ENCODE data around the gene GDPGP1. TPM values are rescaled to one million over a fixed set of nuclear protein-coding genes. Genes with fewer than 3 reads are reported as not detected.
A peak's percentile ranks its signal among the peaks of the same experiment; 100 is the strongest.
"Not testable (repeated sequence)": the region's sequence is repeated elsewhere in the genome, so short reads cannot be mapped to it uniquely, and the experiment has no call there.

Gene GDPGP1
- polyA plus RNA-seq, 2 donors, result 2.1 to 2.2 TPM

DNA sequence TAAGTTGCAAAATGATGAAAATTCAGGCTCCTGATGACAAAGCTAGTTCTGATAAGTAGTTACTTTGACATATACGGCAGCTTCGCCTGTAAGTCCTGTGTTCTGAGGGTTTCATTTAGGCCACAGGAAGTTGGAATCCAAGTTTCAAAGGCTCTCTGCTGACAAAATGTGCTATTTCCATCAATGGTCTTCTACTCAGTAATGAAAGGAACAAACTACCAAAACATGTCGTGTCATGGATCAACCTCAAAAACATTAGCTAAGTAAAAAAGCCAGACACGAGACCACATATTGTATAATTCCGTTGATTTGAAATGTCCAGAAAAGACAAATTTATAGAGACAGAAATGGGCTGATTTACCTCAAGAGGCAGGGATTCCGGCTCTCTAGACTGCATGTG lies 53.9 kb downstream of the GDPGP1 start:
- Histone ChIP-seq H3K9me3 (ENCODE audit: control insufficient read depth in 2 of 2, insufficient read depth in 1 of 2, low read depth in 1 of 2, low read length in 1 of 2) (no peaks in the 10 kb centered on the region), H3K4me3 (ENCODE audit: low read depth in 1 of 2, low read length in 2 of 2) (no peak overlapping the region), H3K27me3 (ENCODE audit: control insufficient read depth in 1 of 2, insufficient read depth in 2 of 2, low read length in 2 of 2) (no peaks in the 10 kb centered on the region), H3K4me1 (ENCODE audit: control insufficient read depth in 2 of 2, insufficient read depth in 2 of 2, low read length in 1 of 2) (peaks cover 0 to 3% of the 10 kb centered on the region in 2 donors), H3K36me3 (ENCODE audit: control insufficient read depth in 2 of 2, insufficient read depth in 2 of 2, low read length in 1 of 2) (no peaks in the 10 kb centered on the region), H3K27ac (ENCODE audit: low read depth in 2 of 2, low read length in 1 of 2) (no peak overlapping the region)
- WGBS, 2 donors, result 88 to 90% methylated on average over 6 of the region's 6 CpGs

DNA sequence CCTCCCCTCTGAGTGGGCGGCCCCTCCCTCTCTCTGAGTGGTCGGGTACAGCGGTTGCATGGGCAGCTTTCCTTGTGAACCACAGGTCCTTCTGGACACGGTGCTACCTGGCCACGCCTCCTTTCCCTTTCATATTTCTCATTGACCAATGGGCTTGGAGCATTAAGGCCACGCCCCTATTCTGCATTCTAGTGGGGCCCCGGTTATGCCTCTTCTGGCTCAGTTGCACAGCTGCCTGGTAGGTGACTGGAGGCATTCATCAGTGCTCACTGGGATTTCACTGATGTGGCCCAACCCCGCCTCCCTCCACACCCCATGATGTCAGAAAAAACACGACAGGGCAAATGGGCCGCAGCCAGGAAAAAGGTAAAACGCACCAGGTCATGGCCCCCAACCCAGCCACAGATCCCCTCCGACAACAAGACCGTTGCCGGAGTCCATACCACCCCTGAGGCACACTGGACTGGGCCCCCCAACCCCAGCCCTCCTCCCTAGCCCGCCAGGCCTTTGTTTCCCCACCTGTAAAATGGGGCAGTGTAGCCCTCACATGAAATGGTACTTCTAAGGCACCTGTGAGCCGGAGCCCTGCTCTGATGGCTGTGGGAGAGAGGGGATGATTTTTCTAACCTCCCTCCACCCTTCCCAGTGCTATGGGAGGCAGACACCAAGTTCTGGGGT lies 57.8 kb downstream of the GDPGP1 start:
- H3K4me1 ChIP-seq (ENCODE audit: control insufficient read depth in 2 of 2, insufficient read depth in 2 of 2, low read length in 1 of 2), result peaks cover 0 to 6% of the 10 kb centered on the region in 2 donors

DNA sequence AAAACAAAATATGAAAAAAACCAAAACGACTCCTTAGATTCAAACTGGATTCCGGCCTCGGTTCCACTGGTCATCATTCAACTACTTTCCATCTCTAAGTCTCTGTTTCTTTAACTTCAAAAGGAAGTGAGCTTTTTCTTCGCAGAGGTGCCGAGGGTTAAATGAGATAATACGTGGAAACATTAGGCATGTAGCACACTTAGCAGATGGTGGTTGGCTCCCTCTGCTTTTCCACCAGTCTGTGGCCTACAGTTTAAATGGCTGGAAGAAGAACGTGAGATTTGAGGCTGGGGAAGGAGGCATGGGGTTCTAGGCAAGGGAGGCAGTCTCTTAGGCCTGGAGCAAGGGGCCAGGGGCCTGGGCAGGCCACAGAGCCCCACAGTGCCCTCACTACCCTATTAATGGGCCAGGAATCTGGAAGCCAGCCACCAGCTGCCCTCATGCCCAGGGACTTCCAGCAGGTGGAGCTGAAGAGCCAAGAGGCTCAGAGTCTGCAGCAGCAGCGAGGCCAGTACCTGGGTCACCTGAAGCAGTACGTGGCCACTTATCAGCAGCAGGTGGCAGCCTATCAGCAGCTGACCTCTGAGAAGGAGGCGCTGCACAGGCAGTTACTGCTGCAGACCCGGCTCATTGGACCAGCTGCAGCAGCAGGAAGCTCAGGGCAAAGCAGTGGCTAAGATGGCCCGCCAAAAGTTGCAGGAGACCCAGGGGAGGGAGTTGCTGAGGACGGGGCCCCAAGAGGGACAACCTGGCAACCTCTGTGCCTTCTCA lies 59.2 kb downstream of the GDPGP1 start:
- not testable (repeated sequence) for H3K36me3 ChIP-seq (ENCODE audit: control insufficient read depth in 2 of 2, insufficient read depth in 2 of 2, low read length in 1 of 2); H3K4me1 ChIP-seq (ENCODE audit: control insufficient read depth in 2 of 2, insufficient read depth in 2 of 2, low read length in 1 of 2); H3K4me3 ChIP-seq (ENCODE audit: low read depth in 1 of 2, low read length in 2 of 2); H3K27me3 ChIP-seq (ENCODE audit: control insufficient read depth in 1 of 2, insufficient read depth in 2 of 2, low read length in 2 of 2); H3K9me3 ChIP-seq (ENCODE audit: control insufficient read depth in 2 of 2, insufficient read depth in 1 of 2, low read depth in 1 of 2, low read length in 1 of 2)
- WGBS, 2 donors, result 42 to 49% methylated on average over 13 of the region's 13 CpGs
- peak overlapping the region in 1 of 2 donors; percentile 4 for H3K27ac ChIP-seq (ENCODE audit: low read depth in 2 of 2, low read length in 1 of 2)

More for the DNA sequence above, 57.8 kb downstream of the GDPGP1 start:
- no peaks in the 10 kb centered on the region for H3K36me3 ChIP-seq (ENCODE audit: control insufficient read depth in 2 of 2, insufficient read depth in 2 of 2, low read length in 1 of 2)
- no peaks in the 10 kb centered on the region for H3K27me3 ChIP-seq (ENCODE audit: control insufficient read depth in 1 of 2, insufficient read depth in 2 of 2, low read length in 2 of 2)
- no peak overlapping the region for H3K4me3 ChIP-seq (ENCODE audit: low read depth in 1 of 2, low read length in 2 of 2)
- H3K9me3 ChIP-seq (ENCODE audit: control insufficient read depth in 2 of 2, insufficient read depth in 1 of 2, low read depth in 1 of 2, low read length in 1 of 2), result no peaks in the 10 kb centered on the region
- 73 to 74% methylated on average over 16 of the region's 16 CpGs for WGBS, 2 donors
- H3K27ac ChIP-seq (ENCODE audit: low read depth in 2 of 2, low read length in 1 of 2), result no peak overlapping the region

DNA sequence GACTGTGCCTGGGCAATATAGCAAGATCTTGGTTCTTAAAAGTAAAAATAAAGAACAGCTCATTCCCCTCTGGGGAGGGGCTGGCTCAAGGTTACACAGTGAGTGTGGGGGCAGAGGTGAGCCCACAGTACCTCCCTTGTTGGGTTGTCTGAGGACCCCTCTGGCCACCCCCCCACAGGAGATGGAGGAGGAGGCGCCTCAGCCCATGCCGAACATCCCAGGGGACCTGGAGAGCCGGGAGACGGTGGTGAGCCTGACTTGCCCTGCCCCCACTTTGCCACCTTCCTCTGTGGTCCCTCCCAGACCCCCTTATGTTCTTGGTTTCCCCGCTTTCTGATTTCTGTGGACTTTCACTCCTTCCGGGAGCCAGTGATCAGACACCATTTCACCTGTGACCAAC lies 60.1 kb downstream of the GDPGP1 start:
- Histone ChIP-seq H3K27ac (ENCODE audit: low read depth in 2 of 2, low read length in 1 of 2) (no peak overlapping the region), H3K4me1 (ENCODE audit: control insufficient read depth in 2 of 2, insufficient read depth in 2 of 2, low read length in 1 of 2) (peaks cover 0 to 6% of the 10 kb centered on the region in 2 donors), H3K9me3 (ENCODE audit: control insufficient read depth in 2 of 2, insufficient read depth in 1 of 2, low read depth in 1 of 2, low read length in 1 of 2) (no peaks in the 10 kb centered on the region), H3K4me3 (ENCODE audit: low read depth in 1 of 2, low read length in 2 of 2) (no peak overlapping the region), H3K27me3 (ENCODE audit: control insufficient read depth in 1 of 2, insufficient read depth in 2 of 2, low read length in 2 of 2) (no peaks in the 10 kb centered on the region), H3K36me3 (ENCODE audit: control insufficient read depth in 2 of 2, insufficient read depth in 2 of 2, low read length in 1 of 2) (no peaks in the 10 kb centered on the region)
- 72 to 87% methylated on average over 6 of the region's 6 CpGs for WGBS, 2 donors

DNA sequence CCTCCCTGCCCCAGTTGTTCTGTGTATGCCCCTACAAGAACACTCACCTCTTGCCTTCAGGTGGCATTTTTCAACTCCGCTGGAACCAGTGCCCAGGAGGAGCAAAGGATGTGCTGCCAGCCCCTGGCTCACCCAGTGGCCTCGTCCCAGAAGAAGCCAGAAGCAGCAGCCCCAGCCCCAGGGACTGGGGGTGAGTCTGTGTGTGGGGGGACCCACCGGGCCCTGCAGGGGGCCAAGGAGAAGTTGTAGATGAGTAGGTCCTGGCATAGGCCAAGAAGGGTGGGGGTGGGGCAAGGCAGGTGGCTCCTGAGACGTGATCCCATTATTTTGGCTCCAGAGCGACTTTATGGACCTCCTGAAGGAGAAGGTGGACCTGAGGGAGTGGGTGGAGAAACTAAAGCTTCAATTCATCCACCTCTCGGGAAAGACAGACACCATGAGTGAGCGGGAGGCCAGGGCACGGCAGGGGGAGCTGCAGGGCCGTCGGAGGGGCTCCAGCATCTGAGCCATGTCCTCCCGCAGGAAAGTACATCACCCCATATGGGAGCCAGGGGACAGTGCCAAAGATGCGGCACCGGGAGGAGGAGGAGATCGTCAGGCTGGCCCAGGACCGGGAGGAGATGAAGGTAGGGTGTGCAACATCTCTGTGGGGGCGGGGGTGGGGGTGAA lies 60.7 kb downstream of the GDPGP1 start:
- 55 to 72% methylated on average over 16 of the region's 16 CpGs for WGBS, 2 donors
- H3K4me3 ChIP-seq (ENCODE audit: low read depth in 1 of 2, low read length in 2 of 2), result no peak overlapping the region

DNA sequence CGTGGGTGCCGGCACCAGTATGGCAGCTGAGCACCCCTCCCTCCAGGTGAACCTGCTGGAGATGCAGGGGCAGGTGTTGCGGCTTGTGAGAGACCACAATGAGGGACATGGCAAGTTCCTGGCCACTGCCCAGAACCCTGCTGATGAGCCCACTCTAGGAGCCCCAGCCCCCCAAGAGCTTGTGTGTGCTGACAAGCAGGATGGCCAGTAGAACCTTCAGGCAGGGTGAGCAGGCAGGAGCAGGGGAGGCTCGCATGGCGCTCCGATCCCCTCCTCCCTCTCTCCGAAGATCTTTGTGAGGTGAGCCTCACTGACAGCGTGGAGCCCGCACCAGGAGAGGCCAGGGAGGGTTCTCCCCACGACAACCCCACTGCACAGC lies 61.2 kb downstream of the GDPGP1 start:
- WGBS, 2 donors, result 55 to 72% methylated on average over 10 of the region's 10 CpGs
- no peak overlapping the region for H3K4me3 ChIP-seq (ENCODE audit: low read depth in 1 of 2, low read length in 2 of 2)
- no peak overlapping the region for H3K27ac ChIP-seq (ENCODE audit: low read depth in 2 of 2, low read length in 1 of 2)

More for the DNA sequence above, 60.7 kb downstream of the GDPGP1 start:
- no peaks in the 10 kb centered on the region for H3K36me3 ChIP-seq (ENCODE audit: control insufficient read depth in 2 of 2, insufficient read depth in 2 of 2, low read length in 1 of 2)
- no peak overlapping the region for H3K27ac ChIP-seq (ENCODE audit: low read depth in 2 of 2, low read length in 1 of 2)
- H3K4me1 ChIP-seq (ENCODE audit: control insufficient read depth in 2 of 2, insufficient read depth in 2 of 2, low read length in 1 of 2), result peaks cover 0 to 6% of the 10 kb centered on the region in 2 donors
- no peaks in the 10 kb centered on the region for H3K27me3 ChIP-seq (ENCODE audit: control insufficient read depth in 1 of 2, insufficient read depth in 2 of 2, low read length in 2 of 2)
- H3K9me3 ChIP-seq (ENCODE audit: control insufficient read depth in 2 of 2, insufficient read depth in 1 of 2, low read depth in 1 of 2, low read length in 1 of 2), result no peaks in the 10 kb centered on the region

More for the DNA sequence above, 61.2 kb downstream of the GDPGP1 start:
- H3K9me3 ChIP-seq (ENCODE audit: control insufficient read depth in 2 of 2, insufficient read depth in 1 of 2, low read depth in 1 of 2, low read length in 1 of 2), result no peaks in the 10 kb centered on the region
- H3K4me1 ChIP-seq (ENCODE audit: control insufficient read depth in 2 of 2, insufficient read depth in 2 of 2, low read length in 1 of 2), result peaks cover 0 to 6% of the 10 kb centered on the region in 2 donors
- no peaks in the 10 kb centered on the region for H3K27me3 ChIP-seq (ENCODE audit: control insufficient read depth in 1 of 2, insufficient read depth in 2 of 2, low read length in 2 of 2)
- H3K36me3 ChIP-seq (ENCODE audit: control insufficient read depth in 2 of 2, insufficient read depth in 2 of 2, low read length in 1 of 2), result no peaks in the 10 kb centered on the region

Other genes with a start within 250 kb of the GDPGP1 start
- 10 to 100 TPM; 21.1 to 62.1 TPM for gene ZNF710, start 232.9 kb upstream of the GDPGP1 start, polyA plus RNA-seq
- gene IDH2, start 131.7 kb upstream of the GDPGP1 start, polyA plus RNA-seq, result 10 to 100 TPM; 63.5 to 98.5 TPM
- 100 to 1,000 TPM in 1 of 2 donors, 10 to 100 TPM in 1; 90.5 to 121 TPM for gene SEMA4B, start 32.9 kb upstream of the GDPGP1 start, polyA plus RNA-seq
- gene CIB1, start 268 bp upstream of the GDPGP1 start, polyA plus RNA-seq, result 100 to 1,000 TPM in 1 of 2 donors, 10 to 100 TPM in 1; 88.5 to 121 TPM
- under 1 TPM; 0.04 to 0.07 TPM for gene TTLL13, start 15.3 kb downstream of the GDPGP1 start, polyA plus RNA-seq
- gene NGRN, start 31.5 kb downstream of the GDPGP1 start, polyA plus RNA-seq, result 10 to 100 TPM; 25.7 to 36.6 TPM
- 1 to 10 TPM in 1 of 2 donors, under 1 TPM in 1; 0.80 to 1.5 TPM for gene ZNF774, start 118.1 kb downstream of the GDPGP1 start, polyA plus RNA-seq
- gene IQGAP1, start 154.0 kb downstream of the GDPGP1 start, polyA plus RNA-seq, result 100 to 1,000 TPM in 1 of 2 donors, 10 to 100 TPM in 1; 68.4 to 106 TPM

Measured in esophagus (tissue), 2 donors.